ENCODE measurements around the gene ANKRD23. TPM values are rescaled to one million over a fixed set of nuclear protein-coding genes. Genes with fewer than 3 reads are reported as not detected.

ANKRD23 gene
- total and polyA plus RNA-seq, 2 of the 13 experiments (the other 11 are each of a cell fraction or from before 2014, with no cell fraction given), result 1.5 to 1.6 TPM

GRCh38 chr2:96810783-96811192 lies 33.0 kb downstream of the ANKRD23 start (continued):
- TF ChIP-seq HBP1 (CRISPR knock-in tag; IDR thresholded peaks at IDR 0.05; ENCODE audit: low read depth) (no peak), AGO2 (optimal IDR thresholded peaks at IDR 0.05; ENCODE audit: low read depth, low read length) (no peak), RXRB (CRISPR knock-in tag; IDR thresholded peaks at IDR 0.05; ENCODE audit: borderline replicate concordance) (no peak; the same call in 1 of the 2 replicates), SOX6 (IDR thresholded peaks at IDR 0.05) (no peak), SOX6 (CRISPR knock-in tag; IDR thresholded peaks at IDR 0.05) (no peak; the same call in 1 of the 2 replicates), MTA1 (CRISPR knock-in tag; IDR thresholded peaks at IDR 0.05; ENCODE audit: borderline replicate concordance) (peak; percentile 69), GLMP (CRISPR knock-in tag; IDR thresholded peaks at IDR 0.05; ENCODE audit: borderline replicate concordance) (no peak), ZFP41 (CRISPR knock-in tag; IDR thresholded peaks at IDR 0.05; ENCODE audit: borderline replicate concordance) (no peak), ZNF704 (CRISPR knock-in tag; IDR thresholded peaks at IDR 0.05; ENCODE audit: borderline replicate concordance) (no peak), TCF7L2 (IDR thresholded peaks at IDR 0.05; ENCODE audit: low read depth, low read length) (no peak), PLRG1 (conservative IDR thresholded peaks at IDR 0.05) (no peak), SYNCRIP (IDR thresholded peaks at IDR 0.05; ENCODE audit: insufficient read depth, low read depth, low read length) (no peak), ZNF552 (CRISPR knock-in tag; IDR thresholded peaks at IDR 0.05; ENCODE audit: borderline replicate concordance) (no peak), ZNF766 (CRISPR knock-in tag; IDR thresholded peaks at IDR 0.05; ENCODE audit: borderline replicate concordance) (no peak), PRDM4 (CRISPR knock-in tag; IDR thresholded peaks at IDR 0.05; ENCODE audit: borderline replicate concordance) (no peak), ZMAT3 (CRISPR knock-in tag; conservative IDR thresholded peaks at IDR 0.05) (no peak), ZBTB38 (CRISPR knock-in tag; IDR thresholded peaks at IDR 0.05) (peak; percentile 49; the same call in 1 of the 2 replicates), ZNF282 (IDR thresholded peaks at IDR 0.05; ENCODE audit: partially characterized antibody) (no peak), ZGPAT (CRISPR knock-in tag; IDR thresholded peaks at IDR 0.05) (peak; percentile 39; the same call in 1 of the 2 replicates), GABPA (IDR thresholded peaks at IDR 0.05; ENCODE audit: low read depth, low read length) (no peak), GABPA (CRISPR knock-in tag; IDR thresholded peaks at IDR 0.05; ENCODE audit: low read depth) (no peak), BRF2 (CRISPR knock-in tag; IDR thresholded peaks at IDR 0.05) (no peak), CENPT (CRISPR knock-in tag; IDR thresholded peaks at IDR 0.05; ENCODE audit: low read depth) (no peak)

All from HepG2 (cell line).